DND-41 (cell line): ENCODE measurements around the gene TMEM121.

ENCODE experiments used
- ATAC-seq: fragments of 200-7000 bp; cut with Tn5 transposase; 3 replicates; pipeline ENCODE4 v1.9.1; 2021; ENCODE audit warnings: low read depth; ENCODE audit not compliant: insufficient read depth
- DNase-seq: peaks from one replicate; pipeline ENCODE4 v3.0.0-alpha.2; 2020
- H2AFZ ChIP-seq: 2 replicates; pipeline ENCODE4 v1.6.0; 2012; ENCODE audit warnings: low read depth, low read length
- H3K27ac ChIP-seq: 2 replicates; pipeline ENCODE4 v1.5.1; 2012; ENCODE audit warnings: low read length, inconsistent platforms
- H3K27me3 ChIP-seq: fragments of 200-600 bp; sonication (generic); 2 replicates; pipeline ENCODE4 v1.6.0; 2012; ENCODE audit warnings: low read length, mild to moderate bottlenecking, inconsistent platforms; ENCODE audit not compliant: insufficient read depth, poor library complexity
- H3K36me3 ChIP-seq: 2 replicates; pipeline ENCODE4 v1.5.1; 2012; ENCODE audit warnings: low read length, inconsistent platforms; ENCODE audit not compliant: insufficient read depth
- H3K4me1 ChIP-seq: 2 replicates; pipeline ENCODE4 v1.5.1; 2012; ENCODE audit warnings: mild to moderate bottlenecking, low read length; ENCODE audit not compliant: insufficient read depth
- H3K4me2 ChIP-seq: 2 replicates; pipeline ENCODE4 v1.6.0; 2012; ENCODE audit warnings: mild to moderate bottlenecking, moderate library complexity, low read length, inconsistent platforms; ENCODE audit not compliant: insufficient read depth
- H3K4me3 ChIP-seq, 2 experiments: fragments of 200-600 bp in 1 of 2; shearing (Covaris generic) in 1 of 2; 2 replicates each; pipeline ENCODE4 v1.5.1; 2012 to 2016; ENCODE audit warnings: inconsistent platforms in 2 of 2, low read length in 2 of 2, mild to moderate bottlenecking in 2 of 2, low read depth in 1 of 2, moderate library complexity in 1 of 2
- H3K79me2 ChIP-seq: 2 replicates; pipeline ENCODE4 v1.6.0; 2012; ENCODE audit warnings: low read length, inconsistent platforms; ENCODE audit not compliant: insufficient read depth
- H3K9ac ChIP-seq: 2 replicates; pipeline ENCODE4 v1.6.0; 2012; ENCODE audit warnings: low read depth, mild to moderate bottlenecking, inconsistent platforms, low read length, moderate library complexity
- H3K9me3 ChIP-seq: 2 replicates; pipeline ENCODE4 v1.5.1; 2012; ENCODE audit warnings: low read length, moderate library complexity, mild to moderate bottlenecking, inconsistent platforms; ENCODE audit not compliant: insufficient read depth, severe bottlenecking
- H4K20me1 ChIP-seq: 2 replicates; pipeline ENCODE4 v1.6.0; 2012; ENCODE audit warnings: low read length; ENCODE audit not compliant: insufficient read depth
- EZH2 ChIP-seq: IDR thresholded peaks from 3 replicates; pipeline ENCODE4 v1.6.1; 2012; ENCODE audit warnings: borderline replicate concordance, low read depth, mild to moderate bottlenecking, moderate library complexity, low read length, inconsistent platforms; ENCODE audit not compliant: severe bottlenecking
- TF ChIP-seq, protein P1 (sequence below): IDR thresholded peaks from 2 replicates; pipeline ENCODE4 v1.5.1; 2012; ENCODE audit warnings: borderline replicate concordance, low read length, moderate library complexity, mild to moderate bottlenecking; ENCODE audit not compliant: poor library complexity, severe bottlenecking; ENCODE audit errors: extremely low read depth

TMEM121 gene

DNA sequence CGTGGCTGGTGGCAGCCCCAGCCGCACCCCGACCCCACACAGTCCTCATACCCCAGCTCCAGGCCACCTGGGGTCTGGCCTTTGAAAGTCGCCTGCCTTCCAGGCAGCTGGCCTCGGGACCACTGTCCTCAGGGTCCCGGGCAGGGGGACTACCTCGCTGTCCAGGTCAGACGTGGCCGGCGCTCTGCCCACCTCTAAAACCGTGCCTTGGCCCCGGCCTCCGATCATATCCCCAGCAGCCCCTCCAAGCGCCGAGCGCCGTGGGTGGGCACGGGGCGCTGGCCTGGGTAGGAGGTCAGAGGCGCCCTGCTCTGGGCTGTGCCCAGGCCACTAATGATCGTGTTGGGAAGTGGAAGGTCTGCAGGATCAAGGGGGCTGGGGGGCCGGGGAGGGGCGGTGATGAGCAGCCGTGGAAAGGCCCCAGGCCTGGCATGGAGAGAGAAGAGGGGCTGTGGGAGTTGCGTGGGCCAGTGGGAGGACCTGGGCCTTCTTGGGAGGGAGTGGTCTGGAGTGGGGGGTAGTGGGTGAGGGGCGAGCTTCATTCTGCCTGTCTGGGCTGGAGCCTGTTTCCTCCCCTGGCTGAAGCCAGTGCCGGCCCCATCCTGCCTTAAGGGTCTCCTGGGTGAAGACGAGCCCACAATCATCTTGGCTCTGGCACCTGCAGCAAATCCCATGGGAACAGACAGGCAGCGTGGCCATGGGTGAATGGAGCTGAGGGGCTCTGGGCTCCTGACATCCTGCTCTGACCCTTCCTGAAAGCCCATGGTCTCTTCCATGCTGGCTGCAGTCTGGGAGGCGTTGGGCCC, 4.9 kb downstream of the TMEM121 start:
- DNase-seq (no peak), ATAC-seq (no peak)
- no peaks in the 10 kb centered on the region for H4K20me1 ChIP-seq
- no peaks in the 10 kb centered on the region for H3K27me3 ChIP-seq
- H3K4me1 ChIP-seq: peaks cover 12% of the 10 kb centered on the region
- H3K27ac ChIP-seq: no peak overlapping the region
- no peak overlapping the region for H3K4me3 ChIP-seq
- H3K79me2 ChIP-seq: no peaks in the 10 kb centered on the region
- no peak for TF ChIP-seq EZH2
- TF ChIP-seq, protein P1, sequence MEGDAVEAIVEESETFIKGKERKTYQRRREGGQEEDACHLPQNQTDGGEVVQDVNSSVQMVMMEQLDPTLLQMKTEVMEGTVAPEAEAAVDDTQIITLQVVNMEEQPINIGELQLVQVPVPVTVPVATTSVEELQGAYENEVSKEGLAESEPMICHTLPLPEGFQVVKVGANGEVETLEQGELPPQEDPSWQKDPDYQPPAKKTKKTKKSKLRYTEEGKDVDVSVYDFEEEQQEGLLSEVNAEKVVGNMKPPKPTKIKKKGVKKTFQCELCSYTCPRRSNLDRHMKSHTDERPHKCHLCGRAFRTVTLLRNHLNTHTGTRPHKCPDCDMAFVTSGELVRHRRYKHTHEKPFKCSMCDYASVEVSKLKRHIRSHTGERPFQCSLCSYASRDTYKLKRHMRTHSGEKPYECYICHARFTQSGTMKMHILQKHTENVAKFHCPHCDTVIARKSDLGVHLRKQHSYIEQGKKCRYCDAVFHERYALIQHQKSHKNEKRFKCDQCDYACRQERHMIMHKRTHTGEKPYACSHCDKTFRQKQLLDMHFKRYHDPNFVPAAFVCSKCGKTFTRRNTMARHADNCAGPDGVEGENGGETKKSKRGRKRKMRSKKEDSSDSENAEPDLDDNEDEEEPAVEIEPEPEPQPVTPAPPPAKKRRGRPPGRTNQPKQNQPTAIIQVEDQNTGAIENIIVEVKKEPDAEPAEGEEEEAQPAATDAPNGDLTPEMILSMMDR: no peak
- H3K4me2 ChIP-seq: no peak overlapping the region
- H2AFZ ChIP-seq: no peak overlapping the region
- H3K9me3 ChIP-seq: no peaks in the 10 kb centered on the region
- no peaks in the 10 kb centered on the region for H3K36me3 ChIP-seq
- H3K9ac ChIP-seq: no peak overlapping the region

DNA sequence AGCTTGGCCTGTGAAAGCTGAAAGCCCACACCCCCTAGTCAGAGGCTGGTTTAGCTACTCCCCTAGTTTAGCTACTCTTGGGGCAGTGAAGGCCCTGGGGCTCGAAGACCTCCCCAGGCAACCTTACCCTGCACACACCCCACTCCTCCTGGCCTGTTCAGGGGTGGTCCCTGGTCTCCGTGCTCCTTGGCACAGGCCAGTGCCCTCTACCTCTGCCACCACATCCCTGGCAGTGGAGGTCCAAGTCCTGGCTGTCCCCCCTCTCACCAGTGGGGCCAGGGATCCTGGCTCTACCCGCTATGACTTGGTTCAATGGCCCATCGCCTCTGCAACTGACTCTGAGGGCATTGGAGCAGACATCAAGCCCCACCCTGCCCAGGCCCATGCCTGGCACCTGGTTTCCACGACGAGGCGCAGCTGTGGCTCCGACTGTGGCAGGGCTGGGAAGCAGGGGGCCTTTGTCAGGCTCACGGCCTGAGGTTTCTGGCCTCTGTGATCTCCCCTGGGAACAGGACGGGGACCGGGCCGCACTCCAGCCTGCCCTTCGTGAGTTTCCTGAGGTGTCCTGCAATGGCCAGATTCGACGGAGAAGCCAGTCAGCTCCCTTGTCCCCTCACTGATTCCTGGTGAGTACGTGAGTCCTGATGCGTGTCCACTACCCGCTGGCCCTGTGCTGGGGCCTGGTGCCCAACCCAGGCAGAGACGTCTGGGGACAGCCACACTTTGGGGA, 5.7 kb downstream of the TMEM121 start:
- Histone ChIP-seq H3K4me1 (peaks cover 12% of the 10 kb centered on the region), H3K27ac (no peak overlapping the region), H3K79me2 (no peaks in the 10 kb centered on the region), H3K4me3 (no peak overlapping the region), H3K4me2 (no peak overlapping the region), H3K27me3 (no peaks in the 10 kb centered on the region), H2AFZ (no peak overlapping the region), H3K9ac (no peak overlapping the region), H3K36me3 (no peaks in the 10 kb centered on the region), H4K20me1 (no peaks in the 10 kb centered on the region), H3K9me3 (no peaks in the 10 kb centered on the region)
- DNase-seq (no peak), ATAC-seq (no peak)
- TF ChIP-seq EZH2: no peak
- TF ChIP-seq, protein P1: no peak

DNA sequence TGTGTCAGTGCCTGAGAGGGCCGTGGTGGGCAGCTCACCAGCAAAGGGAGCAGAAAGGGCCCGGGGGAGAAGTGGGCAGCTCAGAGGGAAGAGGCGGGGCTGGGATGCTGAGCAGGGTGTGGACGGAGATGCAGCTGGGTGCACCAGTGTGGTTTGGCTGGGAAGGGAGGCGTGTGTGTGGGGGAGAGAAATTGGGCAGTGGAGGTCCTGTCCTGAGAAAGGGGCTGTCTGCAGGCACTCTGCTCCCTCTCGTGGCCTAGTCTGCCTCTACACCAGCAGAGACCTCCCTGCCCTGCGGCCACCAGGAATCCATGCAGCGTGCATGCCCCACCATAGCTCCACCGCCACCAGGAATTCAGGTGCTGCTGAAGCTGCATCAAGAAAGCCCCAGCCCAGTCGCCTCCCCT, 6.4 kb downstream of the TMEM121 start:
- H3K9ac ChIP-seq: no peak overlapping the region
- no peak overlapping the region for H3K27ac ChIP-seq
- no peaks in the 10 kb centered on the region for H3K9me3 ChIP-seq
- no peak for TF ChIP-seq EZH2
- TF ChIP-seq, protein P1: peak; percentile 10
- peaks cover 12% of the 10 kb centered on the region for H3K4me1 ChIP-seq
- H3K27me3 ChIP-seq: no peaks in the 10 kb centered on the region
- ATAC-seq (0 out of 3 replicates have a peak, but pooled peaks have one; percentile 22), DNase-seq (no peak)
- H3K4me3 ChIP-seq: no peak overlapping the region
- H3K36me3 ChIP-seq: no peaks in the 10 kb centered on the region
- no peak overlapping the region for H2AFZ ChIP-seq
- H4K20me1 ChIP-seq: peaks cover 2% of the 10 kb centered on the region; the same call in 1 of the 2 replicates
- no peak overlapping the region for H3K4me2 ChIP-seq
- H3K79me2 ChIP-seq: no peaks in the 10 kb centered on the region
